ENCODE results near the gene VPS51. TPM values are rescaled to one million over a fixed set of nuclear protein-coding genes. Genes with fewer than 3 reads are reported as not detected.

VPS51 gene
- total RNA-seq, 4 donors from 2014 or later = 280 to 636 (median 416) TPM

DNA sequence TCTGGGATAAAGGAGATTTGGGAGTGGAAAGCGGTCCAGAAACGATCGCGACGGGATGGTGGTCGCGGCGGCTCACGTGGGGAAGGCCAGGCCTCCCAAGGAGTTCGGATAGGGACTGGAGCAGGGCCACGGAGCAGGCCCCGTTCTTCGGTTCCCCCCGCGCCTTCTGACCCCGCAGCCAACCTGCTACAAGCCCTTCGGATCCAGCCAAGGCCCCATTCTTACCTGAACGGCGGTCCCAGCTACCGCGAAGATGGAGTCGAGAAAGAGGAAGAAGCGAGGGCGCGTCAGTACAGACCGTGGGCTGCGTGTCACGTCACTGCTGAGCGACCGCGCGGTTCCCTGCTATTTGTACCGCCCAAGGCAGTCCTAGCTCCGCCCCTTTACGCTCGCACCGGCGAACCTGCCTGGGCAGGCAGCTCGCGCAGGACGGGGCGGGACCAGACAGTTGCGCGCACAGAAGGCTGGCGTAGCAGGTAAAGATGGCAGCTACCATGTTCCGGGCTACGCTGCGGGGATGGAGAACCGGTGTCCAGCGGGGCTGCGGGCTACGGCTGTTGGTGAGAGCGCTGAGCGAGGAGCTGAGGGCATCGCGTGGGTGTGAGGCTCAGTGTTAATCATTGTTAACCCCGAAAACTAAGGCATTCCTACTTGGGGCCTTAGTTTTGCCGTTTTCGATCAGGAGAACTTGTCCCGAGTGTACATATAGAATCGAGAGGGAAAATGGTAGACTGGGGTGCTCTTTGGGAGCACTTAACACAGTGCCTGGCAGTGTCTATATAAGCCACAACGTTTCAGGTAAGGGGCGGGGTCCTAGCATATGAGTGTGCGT is 26.1 kb downstream of the VPS51 start, which contains the start of the genes FAU and MRPL49:
FAU (minus strand) TSS at position 270 of the 832 bp plus-strand sequence. CDS start 321 bp downstream, outside the sequence.
MRPL49 (plus strand) TSS at position 457 of the 832 bp plus-strand sequence; CDS start at position 483, 26 bp downstream.
- DNase-seq = peak; percentile 99 to 100 (median 99)
- Histone ChIP-seq H3K27me3 (no peaks in the 10 kb centered on the region), H3K9me3 (no peaks in the 10 kb centered on the region), H3K27ac (peak within 1 kb of the TSS; percentile 95 to 99 (median 96)), H3K4me1 (peaks cover 0 to 29% (median 13%) of the 10 kb centered on the region in 4 donors), H3K4me3 (peak within 1 kb of the TSS; percentile 75 to 89 (median 83)), H3K36me3 (peaks cover 0 to 52% (median 0%) of the 10 kb centered on the region in 3 donors)
- TF ChIP-seq, protein P1, sequence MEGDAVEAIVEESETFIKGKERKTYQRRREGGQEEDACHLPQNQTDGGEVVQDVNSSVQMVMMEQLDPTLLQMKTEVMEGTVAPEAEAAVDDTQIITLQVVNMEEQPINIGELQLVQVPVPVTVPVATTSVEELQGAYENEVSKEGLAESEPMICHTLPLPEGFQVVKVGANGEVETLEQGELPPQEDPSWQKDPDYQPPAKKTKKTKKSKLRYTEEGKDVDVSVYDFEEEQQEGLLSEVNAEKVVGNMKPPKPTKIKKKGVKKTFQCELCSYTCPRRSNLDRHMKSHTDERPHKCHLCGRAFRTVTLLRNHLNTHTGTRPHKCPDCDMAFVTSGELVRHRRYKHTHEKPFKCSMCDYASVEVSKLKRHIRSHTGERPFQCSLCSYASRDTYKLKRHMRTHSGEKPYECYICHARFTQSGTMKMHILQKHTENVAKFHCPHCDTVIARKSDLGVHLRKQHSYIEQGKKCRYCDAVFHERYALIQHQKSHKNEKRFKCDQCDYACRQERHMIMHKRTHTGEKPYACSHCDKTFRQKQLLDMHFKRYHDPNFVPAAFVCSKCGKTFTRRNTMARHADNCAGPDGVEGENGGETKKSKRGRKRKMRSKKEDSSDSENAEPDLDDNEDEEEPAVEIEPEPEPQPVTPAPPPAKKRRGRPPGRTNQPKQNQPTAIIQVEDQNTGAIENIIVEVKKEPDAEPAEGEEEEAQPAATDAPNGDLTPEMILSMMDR (IDR thresholded peaks at IDR 0.05) = peak in 1 of 6 experiments; percentile 18
- TF ChIP-seq POLR2A (IDR thresholded peaks at IDR 0.05) = peak; percentile 94 to 99

DNA sequence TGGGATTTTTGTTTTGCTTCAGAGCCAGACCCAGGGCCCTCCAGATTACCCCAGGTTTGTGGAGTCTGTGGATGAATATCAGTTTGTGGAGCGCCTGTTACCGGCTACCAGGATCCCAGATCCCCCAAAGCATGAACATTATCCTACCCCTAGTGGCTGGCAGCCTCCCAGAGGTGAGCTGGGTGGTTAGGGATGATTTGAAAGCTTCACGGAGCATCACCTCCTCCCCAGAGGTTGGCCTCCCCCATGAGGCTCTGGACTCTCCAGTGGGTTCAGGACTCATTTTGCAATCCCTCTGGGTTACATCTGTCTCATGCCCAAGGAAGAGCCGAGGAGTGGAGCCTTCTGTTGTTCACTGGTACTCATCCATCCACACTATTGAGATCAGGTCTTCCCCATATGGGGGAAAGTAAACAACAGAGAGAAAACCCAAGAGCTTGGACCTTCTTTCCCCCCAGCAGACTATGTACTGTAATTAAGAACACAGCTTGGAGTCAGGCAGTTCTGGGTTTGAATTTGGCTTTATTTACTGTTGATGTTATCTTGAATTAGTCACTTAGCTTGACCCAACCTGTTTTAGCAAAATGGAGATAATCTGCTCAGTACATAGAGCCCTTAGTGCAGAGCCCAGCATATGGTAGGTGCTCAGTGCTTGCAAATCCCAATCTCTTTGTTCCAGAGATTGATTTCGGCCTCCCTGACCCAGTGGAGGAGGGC is 28.6 kb downstream of the VPS51 start:
- Histone ChIP-seq H3K4me3 (no peak overlapping the region), H3K9me3 (no peaks in the 10 kb centered on the region), H3K27me3 (no peaks in the 10 kb centered on the region), H3K4me1 (peaks cover 0 to 29% (median 13%) of the 10 kb centered on the region in 4 donors), H3K36me3 (peaks cover 0 to 67% (median 0%) of the 10 kb centered on the region in 3 donors), H3K27ac (no peak overlapping the region)
- TF ChIP-seq POLR2A (IDR thresholded peaks at IDR 0.05) = no peak
- TF ChIP-seq, protein P1 (IDR thresholded peaks at IDR 0.05) = no peak
- peak in 1 of 3 donors; percentile 42 for DNase-seq

DNA sequence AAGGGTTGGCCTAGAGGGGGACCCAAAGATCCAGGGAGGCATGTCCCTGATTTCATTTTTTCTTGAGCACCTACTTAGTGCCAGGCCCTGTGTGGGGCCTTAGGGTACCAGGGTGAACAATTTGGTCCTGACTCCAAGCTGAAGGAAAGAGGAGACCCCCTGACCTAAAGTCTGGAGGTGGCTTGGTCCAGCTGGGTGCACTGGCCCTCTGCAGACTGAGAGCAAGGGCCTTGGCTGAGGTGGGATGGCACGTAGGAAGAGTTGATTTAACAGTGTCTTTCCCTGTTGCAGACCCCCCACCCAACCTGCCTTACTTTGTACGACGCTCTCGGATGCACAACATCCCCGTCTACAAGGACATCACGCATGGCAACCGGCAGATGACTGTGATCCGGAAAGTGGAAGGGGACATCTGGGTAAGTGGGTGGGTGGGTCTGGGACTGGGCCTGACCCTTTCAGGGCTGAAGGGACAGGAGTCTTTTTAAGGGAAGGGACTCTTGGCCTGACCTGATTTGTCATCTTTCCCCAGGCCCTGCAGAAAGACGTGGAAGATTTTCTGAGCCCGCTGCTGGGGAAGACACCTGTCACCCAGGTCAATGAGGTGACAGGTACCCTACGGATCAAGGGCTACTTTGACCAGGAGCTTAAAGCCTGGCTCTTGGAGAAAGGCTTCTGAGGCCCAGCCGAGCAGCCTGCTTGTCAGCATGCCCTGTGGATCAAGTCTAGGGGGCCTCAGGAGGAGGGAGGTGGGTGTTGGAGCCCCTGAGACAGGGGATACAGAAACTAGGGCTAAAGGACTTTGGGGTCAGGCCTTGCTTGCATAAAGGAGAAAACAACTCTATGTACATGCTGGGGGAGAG is 29.4 kb downstream of the VPS51 start:
- no peaks in the 10 kb centered on the region for H3K27me3 ChIP-seq
- H3K9me3 ChIP-seq = no peaks in the 10 kb centered on the region
- H3K27ac ChIP-seq = no peak overlapping the region
- H3K4me3 ChIP-seq = no peak overlapping the region
- TF ChIP-seq, protein P1 (IDR thresholded peaks at IDR 0.05) = no peak
- TF ChIP-seq POLR2A (IDR thresholded peaks at IDR 0.05) = no peak
- peaks cover 0 to 67% (median 0%) of the 10 kb centered on the region in 3 donors for H3K36me3 ChIP-seq
- DNase-seq = peak in 1 of 3 donors; percentile 27
- H3K4me1 ChIP-seq = peaks cover 0 to 25% (median 16%) of the 10 kb centered on the region in 4 donors

DNA sequence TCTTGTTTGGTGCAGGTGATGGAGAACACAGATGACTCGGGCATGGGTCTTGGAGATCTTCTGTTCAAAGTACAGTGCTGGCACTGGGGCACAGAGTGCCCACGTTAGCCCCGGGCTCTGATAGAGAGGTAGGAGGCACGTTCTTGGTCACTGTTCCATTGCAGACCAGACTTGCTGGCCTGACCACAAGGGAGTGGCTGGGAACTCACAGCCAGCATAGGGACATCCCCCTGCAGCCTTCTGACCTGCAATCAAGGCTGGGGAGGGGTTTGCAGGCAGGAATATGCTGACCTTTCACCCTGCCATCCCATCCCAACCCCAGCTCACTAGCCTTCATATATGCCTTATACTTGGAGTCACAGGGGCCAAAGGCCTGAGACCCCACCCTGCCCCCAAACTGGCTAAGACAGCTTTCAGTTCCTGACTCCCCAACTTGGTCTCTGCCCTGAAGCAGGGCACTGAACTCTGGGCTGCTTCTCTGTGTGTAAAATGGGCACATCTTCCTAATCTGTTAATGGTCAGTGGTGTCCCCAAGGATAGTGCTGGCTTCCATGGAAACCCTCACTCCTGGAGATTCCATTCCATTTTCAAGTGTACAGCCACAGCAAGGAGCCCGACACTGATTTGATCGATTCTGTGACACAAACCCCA is 30.7 kb downstream of the VPS51 start:
- H3K27ac ChIP-seq = no peak overlapping the region
- H3K36me3 ChIP-seq = peaks cover 0 to 75% (median 0%) of the 10 kb centered on the region in 3 donors

More for the DNA sequence above, 30.7 kb downstream of the VPS51 start:
- TF ChIP-seq, protein P1 (IDR thresholded peaks at IDR 0.05) = no peak
- TF ChIP-seq POLR2A (IDR thresholded peaks at IDR 0.05) = no peak
- Histone ChIP-seq H3K27me3 (no peaks in the 10 kb centered on the region), H3K4me1 (peaks cover 0 to 20% (median 11%) of the 10 kb centered on the region in 4 donors), H3K4me3 (no peak overlapping the region), H3K9me3 (no peaks in the 10 kb centered on the region)
- DNase-seq = peak in 2 of 3 donors; percentile 11 to 18
